GM19351 (cell line): ENCODE data around the gene SMAD3.
"Not testable (repeated sequence)": the region's sequence is repeated elsewhere in the genome, so short reads cannot be mapped to it uniquely, and the experiment has no call there.

Experiments used
- ATAC-seq: cut with Tn5 transposase; IDR thresholded peaks from one replicate; pipeline ENCODE4 v1.9.1; 2021; ENCODE audit warnings: mild to moderate bottlenecking, moderate library complexity; ENCODE audit not compliant: unreplicated experiment

The SMAD3 gene

DNA sequence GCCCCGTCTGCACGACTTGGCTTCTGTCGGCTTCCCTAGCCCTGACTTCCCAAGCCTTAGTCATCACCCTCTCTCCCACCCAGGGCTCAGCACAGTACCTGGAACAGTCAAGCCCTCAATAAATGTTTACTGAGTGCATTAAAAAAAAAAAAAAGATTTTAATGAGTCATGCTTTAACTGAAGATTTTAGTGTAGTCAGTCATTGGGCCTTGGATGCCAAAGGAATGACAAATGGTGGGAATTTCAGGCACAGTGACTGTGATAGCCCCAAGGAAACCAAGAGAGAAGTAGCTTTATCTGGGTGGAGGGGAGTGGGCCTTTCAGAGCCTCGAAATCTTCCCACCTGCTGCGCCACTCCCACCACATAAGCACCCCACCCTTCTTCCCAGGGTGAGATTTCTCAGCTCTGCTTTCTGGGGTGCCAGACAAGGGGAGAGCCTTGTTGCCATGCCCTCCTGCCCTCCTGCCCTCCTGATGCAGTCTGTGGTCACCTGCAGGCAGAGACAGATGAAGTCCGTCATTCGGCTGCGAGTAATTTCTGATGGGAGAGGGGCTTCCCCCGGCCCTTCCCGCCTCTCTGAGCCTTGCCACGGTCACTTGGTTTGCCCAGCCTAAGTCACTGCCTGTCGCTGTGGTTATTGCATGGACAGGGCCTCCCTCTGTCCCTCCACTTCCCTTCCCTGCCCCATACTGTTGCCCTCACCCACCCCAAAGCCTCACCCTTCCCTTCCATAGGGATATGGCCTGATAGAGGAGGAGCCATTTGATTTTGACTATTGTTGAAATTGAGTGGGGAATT lies 41.8 kb downstream of the SMAD3 start:
- no peak for ATAC-seq

DNA sequence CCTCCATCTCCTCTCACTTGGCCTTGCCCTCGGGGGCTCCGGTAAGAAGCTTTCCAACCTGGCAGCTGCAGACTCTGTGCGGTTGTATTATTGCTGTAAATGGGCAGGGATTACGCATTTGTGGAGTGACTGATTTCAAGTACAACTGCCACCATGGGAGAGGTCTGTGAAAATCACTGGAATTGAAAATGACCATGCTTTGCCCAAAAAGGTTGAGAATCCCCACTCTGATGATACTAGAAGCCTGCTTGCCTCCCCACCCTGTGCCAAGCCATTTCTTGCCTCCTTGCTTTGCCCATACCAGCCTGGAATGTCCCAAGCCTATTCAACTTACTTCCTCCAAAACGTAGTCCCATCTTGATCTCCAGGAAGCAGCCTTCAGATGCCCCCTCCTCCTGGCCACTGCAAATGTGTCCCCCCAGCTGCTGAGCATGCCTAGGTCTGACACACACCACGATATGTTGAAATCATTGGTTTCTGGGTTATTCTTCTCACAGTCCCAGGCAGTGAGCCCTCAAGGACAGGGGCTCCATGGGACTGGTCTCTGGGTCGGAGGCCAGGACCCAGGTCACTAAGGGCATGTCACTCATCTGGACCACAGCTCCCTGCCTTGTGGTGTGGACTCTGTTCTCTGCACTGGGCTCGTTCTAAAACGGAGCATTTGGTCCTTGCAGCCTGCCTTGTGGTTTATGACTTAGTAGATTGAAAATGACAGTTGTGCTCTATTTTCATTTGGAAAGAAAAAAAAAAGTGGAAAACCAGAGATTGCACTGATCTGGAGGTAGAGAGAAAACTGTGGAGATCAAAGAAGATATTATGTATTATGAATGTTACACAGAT lies 42.9 kb downstream of the SMAD3 start:
- ATAC-seq = no peak

DNA sequence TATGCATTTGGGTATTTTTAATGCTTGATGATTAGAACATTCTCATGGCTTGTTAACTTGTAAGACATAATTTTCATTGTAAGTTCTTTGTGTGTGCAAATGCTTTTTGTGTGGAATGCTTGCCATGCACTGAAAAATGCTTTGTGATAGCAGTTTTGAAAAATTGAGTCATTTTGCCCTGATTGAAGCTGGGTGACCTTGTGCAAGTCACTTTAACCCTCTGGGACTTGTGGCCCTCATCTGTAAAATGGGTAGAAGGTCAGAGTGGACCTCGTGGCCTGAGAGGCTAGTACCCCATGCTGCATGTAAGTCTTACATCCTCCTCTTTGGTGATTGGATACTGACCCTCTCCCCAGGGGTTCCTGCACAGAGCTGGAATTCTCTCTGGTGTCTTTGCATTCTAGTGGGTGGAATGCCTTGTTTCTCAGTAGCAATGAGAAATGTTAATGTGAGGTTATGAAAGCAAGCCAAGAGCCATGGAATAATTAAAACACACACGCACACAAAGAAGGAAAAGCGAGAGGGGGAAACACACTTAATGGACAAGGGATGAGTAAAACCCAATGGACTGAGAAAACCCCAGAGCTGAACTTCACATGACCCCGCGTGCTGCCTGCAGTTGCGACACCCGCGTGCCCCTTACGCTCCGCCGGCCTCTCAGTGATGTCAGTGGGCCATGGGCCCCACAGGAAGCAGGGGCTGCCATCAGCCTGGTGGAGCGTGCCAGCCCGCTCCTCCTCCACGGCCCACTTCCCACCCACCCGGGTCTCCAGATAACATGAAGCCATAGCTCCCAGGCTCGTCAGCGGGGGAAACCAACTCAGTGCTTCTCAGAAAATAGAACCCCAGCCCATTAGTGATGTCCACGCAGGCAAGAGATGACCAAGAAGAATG lies 44.0 kb downstream of the SMAD3 start:
- peak; percentile 65 for ATAC-seq

DNA sequence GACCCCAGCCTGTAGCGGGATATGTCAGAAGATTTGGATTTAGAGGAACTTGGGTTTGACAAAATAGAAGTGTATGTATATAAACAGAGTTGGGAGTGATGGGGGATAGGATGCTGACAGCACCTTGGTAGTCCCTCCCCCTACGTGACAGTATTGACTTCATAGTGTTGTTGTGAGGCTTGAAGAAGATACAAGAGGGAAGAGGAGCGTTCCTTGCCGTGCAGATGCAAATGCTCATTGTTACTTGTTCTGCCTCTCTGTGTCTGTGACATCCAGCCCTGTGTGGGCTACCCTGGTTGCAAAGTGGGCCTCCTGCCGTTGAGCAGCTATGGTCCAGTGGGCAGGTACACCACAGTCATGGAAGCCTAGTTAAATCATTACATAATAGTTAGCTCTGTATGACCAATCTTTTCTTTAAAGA lies 45.0 kb downstream of the SMAD3 start:
- no peak for ATAC-seq

DNA sequence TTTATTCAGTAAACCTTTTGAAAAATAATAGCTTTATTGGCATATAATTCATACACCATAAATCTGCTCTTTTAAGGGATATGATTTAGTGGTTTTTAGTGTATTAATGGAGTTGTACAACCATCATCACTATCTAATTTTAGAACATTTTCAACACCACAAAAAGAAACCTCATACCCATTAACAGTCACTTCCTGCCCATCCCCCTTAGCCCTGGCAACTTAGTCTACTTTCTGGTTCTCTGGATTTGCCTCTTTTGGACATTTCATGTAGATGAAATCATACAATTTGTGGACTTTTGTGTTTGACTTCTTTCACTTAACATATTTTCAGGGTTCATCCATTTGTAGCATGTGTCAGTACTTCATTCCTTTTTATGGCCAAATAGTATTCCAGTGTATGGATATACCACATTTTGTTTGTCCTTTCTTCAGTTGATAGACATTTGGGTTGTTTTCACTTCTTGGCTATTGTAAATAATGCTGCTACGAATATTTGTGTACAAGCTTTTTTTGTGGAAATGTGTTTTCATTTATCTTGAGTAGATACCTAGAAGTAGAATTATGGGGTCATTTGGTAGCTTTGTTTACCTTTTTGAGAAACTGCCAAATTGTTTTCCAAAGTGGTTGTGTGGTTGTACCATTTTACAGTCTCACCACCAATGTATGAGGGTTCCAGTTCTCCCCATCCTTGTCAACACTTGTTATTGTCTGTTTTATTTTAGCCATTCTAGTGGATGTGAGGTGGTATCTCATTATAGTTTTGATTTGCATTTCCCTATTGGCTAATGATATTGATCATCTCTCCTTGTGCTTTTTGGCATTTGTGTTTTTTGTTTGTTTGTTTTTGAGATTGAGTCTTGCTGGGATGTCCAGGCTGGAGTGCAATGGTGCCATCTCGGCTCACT lies 45.8 kb downstream of the SMAD3 start:
- ATAC-seq = no peak

DNA sequence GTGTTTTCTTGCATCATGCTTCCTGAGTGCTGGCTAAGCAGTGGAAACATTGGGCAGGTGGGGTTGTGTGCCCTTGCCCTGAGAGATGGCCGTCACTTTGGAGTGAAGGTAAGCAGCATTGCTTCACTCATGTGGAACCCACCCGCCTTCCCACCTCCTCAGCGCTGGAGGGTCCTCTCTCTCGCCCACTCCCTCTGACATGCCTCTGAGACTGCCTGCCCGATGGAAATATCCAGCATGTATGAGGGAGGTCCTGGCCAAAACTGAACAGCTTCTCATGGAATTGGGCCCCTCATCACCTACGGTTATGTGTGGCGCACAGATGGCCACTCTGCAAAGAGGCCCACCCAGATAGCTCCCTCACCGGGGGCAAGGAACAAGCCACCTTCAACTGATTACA lies 48.6 kb downstream of the SMAD3 start:
- ATAC-seq = no peak

DNA sequence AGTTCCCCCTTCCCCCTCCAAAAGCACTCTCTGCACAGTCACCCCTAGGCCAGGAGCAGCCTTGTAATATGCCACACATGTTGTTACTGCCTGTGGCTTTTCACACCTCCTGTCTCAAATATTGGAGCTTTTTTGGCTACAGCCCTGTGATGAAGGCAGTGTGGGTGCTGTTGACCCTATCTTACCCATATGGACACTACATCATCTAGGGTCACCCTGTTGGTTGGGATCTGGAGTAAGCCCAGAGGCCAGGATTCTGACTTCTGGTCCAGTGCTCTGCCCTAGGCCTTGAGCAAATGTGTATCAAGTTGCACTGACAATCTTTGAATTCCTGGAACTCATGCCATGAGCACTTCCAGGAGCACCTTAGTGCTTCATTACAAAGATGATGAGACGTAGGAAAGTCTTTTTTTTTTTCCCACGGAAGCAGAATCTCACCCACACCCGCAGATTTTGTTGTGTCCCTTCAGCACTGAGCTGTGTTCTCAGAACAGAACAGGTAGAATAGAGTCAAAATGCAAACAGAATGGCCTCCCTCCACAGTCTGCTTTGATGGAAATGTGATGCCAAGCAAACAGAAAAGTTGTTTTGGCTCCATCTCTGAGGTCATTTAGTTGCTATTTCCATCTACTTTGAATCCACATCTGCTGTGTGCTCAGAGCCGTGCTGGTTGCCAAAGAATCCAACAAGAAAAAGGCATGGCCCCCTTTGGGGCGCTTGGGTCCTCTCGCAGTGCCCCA lies 49.6 kb downstream of the SMAD3 start:
- no peak for ATAC-seq

DNA sequence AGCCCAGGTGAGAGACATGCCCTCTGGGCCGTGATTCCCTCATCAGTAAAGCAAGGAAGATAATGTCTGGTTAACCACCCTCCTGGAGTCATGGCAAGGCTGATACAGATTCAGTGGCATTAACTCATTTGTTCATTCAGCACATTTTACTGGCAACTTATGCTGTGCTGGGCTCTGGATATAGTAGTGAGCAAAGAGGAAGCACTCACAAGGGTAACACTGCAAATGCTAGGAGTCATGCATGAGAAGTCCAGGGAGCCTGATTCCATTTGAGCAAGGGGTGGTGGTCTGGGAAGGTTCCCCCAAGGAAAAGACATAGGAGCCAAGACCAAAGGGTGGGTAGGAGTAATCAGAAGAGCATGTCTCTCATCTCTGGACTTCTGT lies 50.2 kb downstream of the SMAD3 start:
- no peak for ATAC-seq

DNA sequence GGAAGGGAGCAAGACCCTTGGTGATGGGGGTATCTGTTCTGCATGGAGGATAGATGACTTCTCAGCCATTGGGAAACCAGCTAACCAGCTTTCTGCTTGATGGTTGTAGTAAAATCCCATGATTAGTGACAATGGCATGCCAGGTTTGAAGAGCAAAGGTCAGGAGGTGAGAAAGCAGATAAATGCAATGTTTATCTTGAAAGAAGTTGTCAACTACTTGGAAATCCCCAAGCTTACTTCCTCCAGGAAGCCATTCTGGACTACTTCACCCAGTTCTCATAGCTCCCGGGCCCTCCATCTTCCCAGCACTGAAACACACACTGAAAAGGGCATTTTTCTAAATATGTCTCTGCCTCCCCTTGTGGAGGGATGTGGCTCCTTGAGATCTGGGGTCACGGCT lies 51.3 kb downstream of the SMAD3 start:
- no peak for ATAC-seq

DNA sequence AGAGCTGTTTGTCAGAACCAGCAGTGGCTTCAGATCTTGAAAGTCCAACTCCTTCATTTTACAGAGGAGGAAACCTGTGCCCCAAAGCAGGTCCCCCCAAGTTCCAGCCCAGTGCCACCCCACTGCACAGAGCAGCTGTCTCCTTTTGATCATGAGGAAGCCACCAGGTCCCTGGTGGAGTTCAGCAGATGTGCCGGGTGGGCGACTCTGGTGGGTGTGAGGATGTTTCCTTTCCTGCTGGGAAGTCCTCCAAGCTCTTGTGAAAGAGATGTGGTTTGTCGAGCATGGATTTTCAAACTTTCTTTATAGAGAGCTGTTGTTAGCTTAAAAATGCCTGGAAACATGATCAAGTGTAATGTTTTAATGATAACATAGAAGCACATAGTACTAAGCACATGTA lies 52.0 kb downstream of the SMAD3 start:
- ATAC-seq = no peak

DNA sequence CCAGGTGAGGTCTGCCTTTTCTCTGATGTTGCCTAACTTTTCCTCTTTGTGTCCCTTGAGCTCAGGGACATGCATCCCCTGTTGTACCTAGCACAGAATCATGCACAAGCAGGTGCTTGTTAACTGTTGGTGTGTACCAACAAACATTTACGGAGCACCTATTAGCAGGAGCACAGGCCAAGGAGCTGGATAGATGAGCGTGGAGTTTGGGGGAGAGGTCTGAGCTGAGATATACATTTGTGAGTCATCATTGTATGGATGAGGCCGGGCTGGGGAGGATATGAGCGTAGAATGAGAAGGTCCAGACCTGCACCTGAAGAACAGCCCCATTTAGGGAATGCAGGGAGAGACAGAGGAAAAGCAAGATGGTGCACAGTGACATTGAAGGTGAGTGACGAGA lies 53.4 kb downstream of the SMAD3 start:
- ATAC-seq = no peak

DNA sequence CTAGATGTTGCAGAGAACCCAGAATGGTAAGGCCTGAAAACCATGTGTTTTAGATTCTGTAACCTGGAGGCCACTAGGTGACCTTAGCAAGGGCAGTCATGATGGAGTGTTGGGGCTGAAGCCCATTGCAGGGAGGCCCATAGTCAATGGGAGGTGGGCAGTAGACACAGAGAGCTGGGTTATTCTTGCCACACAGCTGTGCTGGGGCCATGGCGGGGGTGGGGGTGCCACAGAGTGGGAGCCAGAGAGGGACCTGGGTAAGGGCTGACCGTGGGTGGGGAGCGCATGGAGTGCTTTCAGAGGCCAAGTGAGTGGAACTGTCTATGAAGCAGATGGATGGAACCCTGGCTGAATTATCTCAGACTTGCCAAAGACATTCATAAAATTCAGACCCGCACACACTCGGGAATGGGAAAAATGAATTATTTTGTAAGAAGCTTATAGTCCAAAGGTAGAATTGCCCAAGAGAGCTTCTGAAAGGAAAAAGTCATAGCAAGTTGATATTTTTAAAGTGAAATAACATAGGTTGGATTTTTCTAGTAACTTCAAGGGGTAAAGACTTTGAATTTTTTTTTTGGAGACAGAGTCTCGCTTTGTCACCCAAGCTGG lies 53.9 kb downstream of the SMAD3 start:
- no peak for ATAC-seq

DNA sequence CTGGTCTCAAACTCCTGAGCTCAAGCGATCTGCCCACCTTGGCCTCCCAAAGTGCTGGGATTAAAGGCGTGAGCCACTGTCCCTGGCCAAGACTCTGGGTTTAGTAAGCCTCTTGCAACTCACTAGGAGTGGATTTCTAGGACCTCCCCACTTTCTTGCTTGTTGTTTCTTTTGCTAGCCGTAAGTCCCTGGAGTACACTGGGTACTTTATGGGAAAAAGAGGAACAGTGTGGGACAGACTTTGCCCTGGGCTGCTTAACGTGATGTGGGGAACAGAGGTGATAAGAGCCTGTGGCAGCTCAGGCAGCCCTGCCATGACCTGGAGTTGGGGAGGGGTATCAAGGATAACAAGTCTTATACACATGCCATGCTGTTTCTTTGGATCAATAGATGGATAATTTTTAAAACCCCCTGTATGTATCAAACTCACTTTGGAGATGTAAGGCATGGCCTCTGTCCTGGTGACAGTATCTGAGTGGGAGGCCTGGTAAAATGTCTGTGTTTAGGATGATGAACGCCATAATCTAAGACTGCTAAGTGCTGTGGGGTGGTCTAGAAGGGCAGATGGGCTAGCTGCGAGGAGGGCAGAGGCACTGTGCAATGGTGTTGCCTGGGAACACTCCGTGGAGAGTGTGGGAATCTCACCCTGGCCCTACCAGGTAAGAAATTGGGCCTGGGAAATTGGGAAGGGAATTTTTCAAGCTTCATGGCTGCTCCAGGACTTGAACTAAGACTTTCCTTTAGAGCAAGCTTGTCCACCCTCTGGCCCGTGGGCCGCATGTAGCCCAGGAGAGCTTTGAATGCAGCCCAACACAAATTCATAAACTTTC lies 54.8 kb downstream of the SMAD3 start:
- ATAC-seq = no peak

DNA sequence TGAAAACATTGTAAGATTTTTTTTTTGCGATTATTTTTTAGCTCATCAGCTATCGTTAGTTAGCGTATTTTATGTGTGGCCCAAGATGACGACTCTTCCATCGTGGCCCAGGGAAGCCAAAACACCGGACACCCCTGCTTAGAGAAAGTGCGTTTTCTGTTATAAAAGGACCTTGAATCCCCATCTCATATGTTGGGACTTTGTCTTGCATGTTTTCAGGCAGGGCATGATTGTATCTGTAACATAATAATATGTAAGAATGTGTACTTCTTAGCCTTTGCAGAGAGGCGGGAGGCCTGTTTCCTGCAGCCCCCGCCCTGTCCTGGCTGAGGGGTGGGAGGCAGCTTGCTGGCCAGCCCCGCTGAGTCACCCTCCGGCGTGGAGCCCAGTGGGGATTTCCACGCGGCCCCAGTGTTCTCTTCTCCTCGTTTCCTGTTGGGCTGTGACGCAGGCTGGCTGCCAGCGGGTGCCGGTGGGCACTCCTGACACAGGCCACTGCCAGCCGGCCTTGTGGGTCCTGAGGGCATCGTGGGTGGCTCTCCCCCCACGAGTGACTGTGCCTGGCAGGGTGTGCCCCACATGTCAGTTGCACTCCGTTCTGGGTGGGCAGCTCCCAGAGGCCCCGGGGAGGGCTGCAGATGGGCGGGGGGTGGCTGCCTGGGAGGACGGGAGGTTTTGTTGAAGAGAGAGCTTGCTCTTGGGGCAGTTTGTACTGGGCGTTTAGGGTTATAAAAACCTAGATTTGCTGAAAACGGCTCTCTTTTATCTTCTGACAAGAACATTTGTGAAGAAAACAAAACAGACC lies 55.6 kb downstream of the SMAD3 start:
- ATAC-seq = peak; percentile 66

DNA sequence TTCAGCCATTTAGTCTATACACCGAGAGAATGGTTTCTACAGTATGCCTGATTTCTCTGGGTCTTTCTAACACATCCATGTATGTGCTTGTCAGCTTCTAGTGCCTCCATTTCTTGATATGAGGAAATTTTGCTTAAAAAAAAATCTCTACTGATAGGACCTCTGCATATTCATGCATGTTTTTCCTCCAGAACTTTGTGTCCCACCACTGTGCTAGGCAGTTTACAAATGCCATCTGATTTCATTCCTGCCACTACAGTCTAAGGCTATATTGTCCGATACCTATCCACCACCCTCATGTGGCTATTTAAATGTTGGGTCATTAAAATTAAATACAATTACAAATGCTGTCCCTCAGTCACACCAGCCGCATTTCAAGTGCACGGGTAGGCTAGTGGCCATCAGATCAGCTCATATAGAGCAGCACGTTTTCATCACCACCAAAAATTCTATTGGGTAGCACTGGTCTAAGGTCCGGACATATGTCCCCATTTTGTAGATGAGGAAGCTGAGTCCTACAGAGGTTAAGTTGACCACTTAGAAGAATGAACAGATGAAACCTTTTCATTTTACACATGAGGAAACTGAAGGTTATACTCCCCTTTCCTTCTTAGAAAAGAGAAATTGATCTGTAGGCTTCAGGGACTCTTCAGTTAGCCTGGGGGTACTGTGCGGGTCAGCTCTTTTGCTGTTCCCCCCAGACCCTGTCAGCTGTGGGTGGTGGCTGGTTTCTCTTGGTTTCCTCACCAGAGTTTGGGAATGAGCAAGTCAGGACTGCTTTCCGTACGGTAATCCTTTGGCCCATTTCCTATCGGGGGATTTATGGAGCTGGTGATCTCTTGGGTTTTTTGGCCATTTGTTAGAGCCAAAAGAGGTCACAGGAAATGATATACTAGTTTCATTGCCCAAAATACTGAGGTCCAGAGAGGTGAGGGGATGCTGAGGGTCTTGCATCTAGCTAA lies 56.5 kb downstream of the SMAD3 start:
- no peak for ATAC-seq

DNA sequence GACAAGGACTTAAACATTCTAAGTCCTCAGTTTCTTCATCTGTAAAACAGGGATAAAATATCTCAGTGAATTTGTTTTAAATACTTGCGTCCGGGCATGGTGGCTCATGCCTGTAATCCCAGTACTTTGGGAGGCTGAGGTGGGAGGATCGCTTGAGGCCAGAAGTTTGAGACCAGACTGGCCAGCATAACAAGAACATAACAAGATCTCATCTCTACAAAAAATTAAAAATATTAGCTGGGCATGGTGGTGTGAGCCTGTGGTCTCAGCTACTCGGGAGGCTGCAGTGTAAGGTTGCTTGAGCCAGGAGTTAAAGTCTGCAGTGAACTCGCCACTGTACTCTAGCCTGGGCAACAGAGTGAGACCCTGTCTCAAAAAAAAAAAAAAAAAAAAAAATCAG lies 57.4 kb downstream of the SMAD3 start:
- ATAC-seq = not testable (repeated sequence)
